SU-DHL-6 (cell line): ENCODE measurements around the gene CACFD1.
A peak's percentile ranks its signal among the peaks of the same experiment; 100 is the strongest.

Experiments
- H2AFZ ChIP-seq: fragments of 200-600 bp; sonication (generic); 2 replicates; pipeline ENCODE4 v1.6.1; 2014; ENCODE audit warnings: low read depth, mild to moderate bottlenecking, moderate library complexity, mixed read lengths, antibody characterized with exemption, low read length; ENCODE audit not compliant: severe bottlenecking
- H3F3A ChIP-seq: fragments of 200-600 bp; shearing (Covaris generic); 2 replicates; pipeline ENCODE4 v1.6.0; 2016; ENCODE audit warnings: antibody characterized with exemption, mild to moderate bottlenecking; ENCODE audit not compliant: insufficient read depth
- H3K27ac ChIP-seq: fragments of 200-600 bp; sonication (generic); 2 replicates; pipeline ENCODE4 v1.5.1; 2016; ENCODE audit warnings: low read depth, mild to moderate bottlenecking, low read length, moderate library complexity, mixed read lengths
- H3K27me3 ChIP-seq: fragments of 200-600 bp; sonication (generic), shearing (Covaris generic); 2 replicates; pipeline ENCODE4 v1.6.0; 2014; ENCODE audit warnings: mild to moderate bottlenecking, low read length
- H3K36me3 ChIP-seq: fragments of 200-600 bp; sonication (generic); 2 replicates; pipeline ENCODE4 v1.6.1; 2014; ENCODE audit warnings: mild to moderate bottlenecking, low read length, mixed read lengths
- H3K4me2 ChIP-seq: fragments of 300-600, 200-600 bp; shearing (Covaris generic), sonication (generic); 2 replicates; pipeline ENCODE4 v1.6.0; 2014; ENCODE audit warnings: low read length, low read depth, mild to moderate bottlenecking; ENCODE audit not compliant: poor library complexity, severe bottlenecking
- H3K4me3 ChIP-seq: fragments of 200-600 bp; sonication (generic); 2 replicates; pipeline ENCODE4 v1.5.1; 2014; ENCODE audit warnings: antibody characterized with exemption, low read length, mild to moderate bottlenecking, mixed read lengths; ENCODE audit not compliant: insufficient read depth, poor library complexity, severe bottlenecking
- H3K79me2 ChIP-seq: fragments of 200-600 bp; sonication (generic); 2 replicates; pipeline ENCODE4 v1.6.1; 2014; ENCODE audit warnings: mild to moderate bottlenecking, low read length, moderate library complexity; ENCODE audit not compliant: insufficient read depth
- H3K9ac ChIP-seq: fragments of 200-600 bp; sonication (generic); 2 replicates; pipeline ENCODE4 v1.7.0; 2014; ENCODE audit warnings: mild to moderate bottlenecking, low read length
- H3K9me2 ChIP-seq: fragments of 200-600 bp; sonication (generic); replicated peaks from 2 replicates; pipeline ENCODE4 v1.6.1; 2014; ENCODE audit warnings: low read length; ENCODE audit not compliant: insufficient read depth
- H3K9me3 ChIP-seq: fragments of 200-600 bp; sonication (generic); 2 replicates; pipeline ENCODE4 v1.6.1; 2014; ENCODE audit warnings: low read length, mixed read lengths; ENCODE audit not compliant: insufficient read depth
- H4K20me1 ChIP-seq: fragments of 200-600 bp; sonication (generic); 2 replicates; pipeline ENCODE4 v1.6.1; 2014; ENCODE audit warnings: low read depth, mild to moderate bottlenecking, antibody characterized with exemption, low read length, moderate library complexity, mixed read lengths
- EZH2phosphoT487 ChIP-seq: fragments of 200-600 bp; sonication (generic), shearing (Covaris generic); conservative IDR thresholded peaks from 2 replicates; pipeline ENCODE4 v1.6.1; 2018; ENCODE audit warnings: mild to moderate bottlenecking, antibody characterized with exemption, low read length, moderate library complexity, mixed read lengths
- TF ChIP-seq, protein P1 (sequence below): fragments of 200-600 bp; sonication (generic); IDR thresholded peaks from one replicate; pipeline ENCODE4 v1.5.1; 2017; ENCODE audit warnings: antibody characterized with exemption, mild to moderate bottlenecking, low read length, moderate library complexity; ENCODE audit not compliant: insufficient read depth, poor library complexity, severe bottlenecking

CACFD1 gene

DNA sequence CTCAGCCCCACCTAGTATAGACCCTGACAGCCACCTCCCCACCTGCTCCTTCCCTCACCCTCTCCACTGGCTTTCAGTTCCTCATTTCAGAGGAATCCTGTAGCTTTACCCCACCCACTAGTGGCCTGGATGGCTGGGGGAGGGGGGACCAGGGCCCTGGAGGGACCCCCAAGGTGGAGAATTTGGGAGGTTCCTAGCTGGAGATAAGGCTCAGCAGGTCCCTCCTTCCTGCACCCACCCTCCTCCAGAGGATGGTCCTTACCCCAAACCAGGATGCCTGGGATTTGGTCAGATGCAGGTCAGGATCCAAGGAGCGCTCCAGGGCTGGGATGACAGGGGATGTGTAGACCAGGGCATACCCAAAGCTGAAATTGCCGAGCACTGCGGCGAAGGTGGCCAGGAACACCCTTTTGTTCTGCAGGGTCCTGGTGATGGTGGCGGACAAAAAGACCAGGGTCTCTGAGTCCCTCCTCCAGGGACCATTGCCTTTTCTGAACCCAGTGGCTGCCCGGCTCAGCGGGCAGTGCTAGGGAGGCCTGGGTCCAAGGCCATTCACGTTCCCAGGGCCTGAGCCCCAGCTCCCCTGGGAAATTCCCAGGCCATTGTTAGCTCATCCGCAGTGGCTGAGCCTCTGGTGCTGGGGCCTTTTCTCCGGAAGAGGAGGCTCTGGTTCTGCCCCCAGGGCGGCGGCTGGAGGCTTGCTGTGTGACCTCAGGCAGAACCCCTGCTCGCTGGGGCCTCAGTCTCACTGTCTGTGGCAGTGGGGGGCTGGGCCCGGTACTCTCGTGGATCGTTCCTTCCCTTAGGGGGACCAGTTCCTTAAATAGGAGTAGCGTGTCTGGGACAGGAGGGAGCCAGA is 18.4 kb downstream of the CACFD1 start:
- Histone ChIP-seq H3K9me3 (no peaks in the 10 kb centered on the region), H3K9ac (peak overlapping the region; percentile 97), H3K4me2 (peak overlapping the region; percentile 75), H2AFZ (peak overlapping the region; percentile 80), H3K36me3 (no peaks in the 10 kb centered on the region), H3K27me3 (no peaks in the 10 kb centered on the region), H3K79me2 (peaks cover 7% of the 10 kb centered on the region; the same call in 1 of the 2 replicates), H3K27ac (peak overlapping the region; percentile 88), H4K20me1 (no peaks in the 10 kb centered on the region), H3K4me3 (peak overlapping the region; percentile 55), H3K9me2 (no peaks in the 10 kb centered on the region), H3F3A (peaks cover 5% of the 10 kb centered on the region)
- TF ChIP-seq, protein P1, sequence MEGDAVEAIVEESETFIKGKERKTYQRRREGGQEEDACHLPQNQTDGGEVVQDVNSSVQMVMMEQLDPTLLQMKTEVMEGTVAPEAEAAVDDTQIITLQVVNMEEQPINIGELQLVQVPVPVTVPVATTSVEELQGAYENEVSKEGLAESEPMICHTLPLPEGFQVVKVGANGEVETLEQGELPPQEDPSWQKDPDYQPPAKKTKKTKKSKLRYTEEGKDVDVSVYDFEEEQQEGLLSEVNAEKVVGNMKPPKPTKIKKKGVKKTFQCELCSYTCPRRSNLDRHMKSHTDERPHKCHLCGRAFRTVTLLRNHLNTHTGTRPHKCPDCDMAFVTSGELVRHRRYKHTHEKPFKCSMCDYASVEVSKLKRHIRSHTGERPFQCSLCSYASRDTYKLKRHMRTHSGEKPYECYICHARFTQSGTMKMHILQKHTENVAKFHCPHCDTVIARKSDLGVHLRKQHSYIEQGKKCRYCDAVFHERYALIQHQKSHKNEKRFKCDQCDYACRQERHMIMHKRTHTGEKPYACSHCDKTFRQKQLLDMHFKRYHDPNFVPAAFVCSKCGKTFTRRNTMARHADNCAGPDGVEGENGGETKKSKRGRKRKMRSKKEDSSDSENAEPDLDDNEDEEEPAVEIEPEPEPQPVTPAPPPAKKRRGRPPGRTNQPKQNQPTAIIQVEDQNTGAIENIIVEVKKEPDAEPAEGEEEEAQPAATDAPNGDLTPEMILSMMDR, result no peak
- no peak for TF ChIP-seq EZH2phosphoT487

DNA sequence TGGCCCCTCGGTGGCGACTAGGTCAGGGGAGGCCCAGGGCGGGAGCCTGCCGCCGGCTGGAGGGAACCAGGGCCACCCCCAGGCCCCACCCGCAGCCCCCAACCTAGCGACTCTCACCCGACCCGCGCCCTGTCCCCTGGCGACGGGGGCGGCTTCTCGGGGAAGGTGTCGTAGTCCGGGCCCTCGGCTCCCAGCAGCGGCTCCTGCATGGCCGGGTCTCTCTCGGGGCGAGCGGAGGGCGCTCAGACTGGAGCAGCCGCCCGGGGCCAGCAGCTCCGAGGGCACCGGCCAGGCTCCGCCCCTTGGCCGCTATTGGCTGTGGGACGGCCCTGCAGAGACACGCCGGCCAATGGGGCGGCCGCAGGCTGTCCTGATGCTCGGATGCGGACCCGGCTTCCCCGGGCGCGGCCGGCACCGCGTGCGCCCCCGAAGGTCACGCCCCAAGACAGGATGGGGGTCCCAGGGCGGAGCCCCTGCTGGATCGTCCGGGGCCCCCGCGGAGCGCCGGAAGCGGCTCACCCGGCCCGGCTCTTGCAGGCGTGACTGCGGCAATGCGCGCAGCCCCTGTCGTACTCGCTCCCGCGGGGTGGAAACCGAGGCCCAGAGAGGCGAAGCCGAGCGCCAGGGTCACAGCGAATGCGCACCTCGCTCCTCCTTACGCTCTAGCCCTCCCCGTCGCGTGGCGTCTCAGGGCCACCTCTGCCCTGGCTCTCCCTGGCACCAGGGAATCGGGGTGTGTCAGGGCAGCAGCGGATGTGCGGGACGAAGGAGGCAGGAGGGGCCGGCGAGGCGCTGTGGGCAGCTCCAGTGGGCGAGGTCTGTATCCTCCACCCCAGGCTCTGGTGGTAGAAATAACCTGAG is 19.3 kb downstream of the CACFD1 start, which contains the start of gene SLC2A6:
TSS of gene SLC2A6 (minus strand) at position 249 of the 861 bp plus-strand sequence. CDS start at position 209, 40 bp downstream.
- Histone ChIP-seq H3K79me2 (peaks cover 7% of the 10 kb centered on the region; the same call in 1 of the 2 replicates), H3F3A (peaks cover 5% of the 10 kb centered on the region), H2AFZ (peak within 1 kb of the TSS; percentile 80), H3K9me3 (no peaks in the 10 kb centered on the region), H3K4me2 (peak within 1 kb of the TSS; percentile 75), H3K27me3 (no peaks in the 10 kb centered on the region), H3K9me2 (no peaks in the 10 kb centered on the region), H3K4me3 (peak within 1 kb of the TSS; percentile 55), H3K9ac (peak within 1 kb of the TSS; percentile 97), H3K36me3 (no peaks in the 10 kb centered on the region), H3K27ac (peak within 1 kb of the TSS; percentile 88), H4K20me1 (no peaks in the 10 kb centered on the region)
- TF ChIP-seq, protein P1, result no peak
- no peak for TF ChIP-seq EZH2phosphoT487

DNA sequence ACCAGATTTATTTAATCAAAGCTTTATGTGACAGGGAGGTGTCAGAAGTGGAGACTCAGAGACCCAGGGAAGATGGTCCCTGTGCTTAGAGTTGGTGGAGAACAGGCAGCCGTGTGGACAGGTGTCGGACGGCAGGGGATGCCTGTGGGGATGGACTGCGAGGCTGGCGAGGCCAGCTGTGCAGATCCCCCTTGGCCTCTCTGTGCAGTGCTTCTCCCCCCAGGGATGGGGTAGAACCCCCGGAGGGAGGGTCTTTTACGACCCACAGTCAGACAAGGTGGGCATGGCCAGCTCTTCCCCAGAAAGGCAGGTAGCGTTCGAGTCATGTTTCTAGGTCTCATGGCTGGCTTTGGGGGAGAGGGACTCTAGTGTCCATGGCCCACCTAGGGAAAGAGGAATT is 23.8 kb downstream of the CACFD1 start:
- Histone ChIP-seq H3K27ac (no peak overlapping the region), H3K9ac (no peak overlapping the region), H4K20me1 (no peaks in the 10 kb centered on the region), H3K4me2 (no peak overlapping the region), H3K27me3 (no peaks in the 10 kb centered on the region), H2AFZ (no peak overlapping the region), H3K79me2 (no peaks in the 10 kb centered on the region), H3K4me3 (no peak overlapping the region), H3F3A (peaks cover 5% of the 10 kb centered on the region), H3K36me3 (no peaks in the 10 kb centered on the region), H3K9me2 (no peaks in the 10 kb centered on the region), H3K9me3 (no peaks in the 10 kb centered on the region)
- TF ChIP-seq, protein P1, result no peak
- TF ChIP-seq EZH2phosphoT487, result no peak
